Colonic mucosa (tissue), 4 donors: ENCODE measurements around the gene THSD7A. TPM values are rescaled to one million over a fixed set of nuclear protein-coding genes. Genes with fewer than 3 reads are reported as not detected.

Experiments used
- DNase-seq: peaks from one replicate; pipeline ENCODE4 v3.0.0-alpha.2; 2020
- H3K27ac ChIP-seq: fragments of 200-600 bp; one replicate; pipeline ENCODE4 v1.8.0; 2021
- H3K27me3 ChIP-seq: fragments of 200-600 bp; one replicate; pipeline ENCODE4 v1.8.0; 2021
- H3K36me3 ChIP-seq: fragments of 200-600 bp; one replicate; pipeline ENCODE4 v1.8.0; 2021
- H3K4me1 ChIP-seq: fragments of 200-600 bp; one replicate; pipeline ENCODE4 v1.8.0; 2021; ENCODE audit warnings: mild to moderate bottlenecking
- H3K4me3 ChIP-seq: fragments of 200-600 bp; one replicate; pipeline ENCODE4 v1.8.0; 2021
- H3K9ac ChIP-seq, 2 donors: one replicate each; pipeline ENCODE4 v1.7.0; 2013; ENCODE audit warnings: control low read depth in 2 of 2, low read depth in 2 of 2, low read length in 2 of 2
- H3K9me3 ChIP-seq: fragments of 200-600 bp; one replicate; pipeline ENCODE4 v1.8.0; 2021
- CTCF ChIP-seq: fragments of 200-600 bp; IDR thresholded peaks from one replicate; pipeline ENCODE4 v1.8.0; 2022; ENCODE audit warnings: antibody characterized with exemption, mild to moderate bottlenecking
- intact Hi-C: fragments of 100-400 bp; cut with DNase I; formaldehyde crosslinking; loops from one replicate; pipeline ENCODE4 v1.14.1; 2022
- total RNA-seq, 2 donors: library from RNA; stranded (reverse); fragmentation: NEBNext Ultra II Directional in 1 of 2; extraction: Animal tissue kit (Norgen Biotek cat#: 25700) in 1 of 2; gene quantifications; one replicate each; pipeline ENCODE4 v1.2.1, GENCODE V29; 2021
- donor health status: healthy.
- donor health status: DM: no; HTN: no; CAD: no.
- donor health status: DM: no; HTN: no; CAD: no.

The THSD7A gene
- total RNA-seq, 2 donors from 2014 or later: 2.1 to 2.3 TPM

GRCh38 chr7:11437994-11438393 lies 394.0 kb downstream of the THSD7A start:
- no peak for TF ChIP-seq CTCF
- no peaks in the 10 kb centered on the region for H3K4me1 ChIP-seq
- no peaks in the 10 kb centered on the region for H3K27me3 ChIP-seq
- H3K36me3 ChIP-seq: no peaks in the 10 kb centered on the region
- H3K9me3 ChIP-seq: no peaks in the 10 kb centered on the region
- no peak overlapping the region for H3K4me3 ChIP-seq
- intact Hi-C loops: loop anchor here (10.0 kb wide), 1 partner anchor 397 kb away; the partner anchor contains the start of gene THSD7A
- no peak overlapping the region for H3K27ac ChIP-seq
- no peak overlapping the region for H3K9ac ChIP-seq
- no peak for DNase-seq

DNA sequence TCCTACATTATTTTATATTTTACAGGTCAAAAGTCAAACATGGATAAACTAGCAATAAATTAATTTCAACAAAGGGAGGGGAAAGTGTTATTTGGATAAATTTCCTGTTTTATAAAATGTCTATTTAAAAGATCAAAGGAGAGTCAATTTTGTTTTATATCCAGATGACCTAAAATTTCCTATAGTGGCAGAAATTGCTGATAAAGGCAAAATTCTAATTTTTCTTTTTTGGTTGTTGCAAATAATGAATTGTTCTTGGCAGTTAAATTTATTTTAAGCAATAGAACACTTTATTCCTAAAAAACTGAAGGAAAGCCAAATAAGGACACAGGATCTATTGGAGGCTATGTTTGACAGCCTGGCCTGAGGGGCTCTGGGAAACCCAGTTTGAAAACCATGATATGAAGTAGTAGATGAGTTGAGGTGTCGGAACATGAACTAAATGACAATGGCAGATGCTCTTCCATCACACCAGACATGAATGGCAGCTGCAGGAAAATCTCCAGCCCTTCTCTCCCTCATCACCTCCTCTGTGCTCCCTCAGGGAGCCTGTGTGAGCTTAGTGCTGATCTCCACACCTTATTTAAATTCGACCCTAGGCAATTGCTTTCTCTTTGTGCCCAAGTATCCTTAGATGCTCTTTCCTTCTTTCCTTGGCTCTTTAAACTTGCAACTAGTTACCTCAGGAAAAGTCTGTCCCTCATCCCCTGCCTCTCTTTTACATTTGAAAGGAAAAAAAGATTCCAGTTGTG lies 395.0 kb downstream of the THSD7A start:
- no peak overlapping the region for H3K27ac ChIP-seq
- no peak for DNase-seq
- intact Hi-C loops: loop anchor here (10.0 kb wide), 1 partner anchor 398 kb away; the partner anchor contains the start of gene THSD7A

GRCh38 chr7:11436316-11436715 lies 395.7 kb downstream of the THSD7A start:
- no peak overlapping the region for H3K4me3 ChIP-seq
- no peaks in the 10 kb centered on the region for H3K4me1 ChIP-seq
- H3K36me3 ChIP-seq: no peaks in the 10 kb centered on the region
- H3K27me3 ChIP-seq: no peaks in the 10 kb centered on the region
- H3K9me3 ChIP-seq: no peaks in the 10 kb centered on the region
- H3K27ac ChIP-seq: no peak overlapping the region
- DNase-seq: no peak
- H3K9ac ChIP-seq: no peak overlapping the region
- TF ChIP-seq CTCF: no peak
- intact Hi-C loops: loop anchor here (10.0 kb wide), 1 partner anchor 398 kb away; the partner anchor contains the start of gene THSD7A

More for the DNA sequence above, 395.0 kb downstream of the THSD7A start:
- H3K9me3 ChIP-seq: no peaks in the 10 kb centered on the region
- H3K27me3 ChIP-seq: no peaks in the 10 kb centered on the region
- no peak for TF ChIP-seq CTCF
- H3K4me3 ChIP-seq: no peak overlapping the region
- H3K36me3 ChIP-seq: no peaks in the 10 kb centered on the region
- H3K4me1 ChIP-seq: no peaks in the 10 kb centered on the region
- no peak overlapping the region for H3K9ac ChIP-seq

GRCh38 chr7:11434366-11434765 lies 397.6 kb downstream of the THSD7A start:
- DNase-seq: no peak
- Histone ChIP-seq H3K27me3 (no peaks in the 10 kb centered on the region), H3K36me3 (no peaks in the 10 kb centered on the region), H3K9me3 (no peaks in the 10 kb centered on the region), H3K9ac (no peak overlapping the region), H3K27ac (no peak overlapping the region), H3K4me1 (no peaks in the 10 kb centered on the region), H3K4me3 (no peak overlapping the region)
- TF ChIP-seq CTCF: no peak
- intact Hi-C loops: loop anchor here (10.0 kb wide), 1 partner anchor 400 kb away; the partner anchor contains the start of gene THSD7A

- Histone ChIP-seq H3K9me3 (no peaks in the 10 kb centered on the region), H3K4me3 (no peak overlapping the region), H3K27me3 (no peaks in the 10 kb centered on the region), H3K4me1 (no peaks in the 10 kb centered on the region), H3K27ac (no peak overlapping the region), H3K9ac (no peak overlapping the region), H3K36me3 (no peaks in the 10 kb centered on the region)
- no peak for TF ChIP-seq CTCF
- no peak for DNase-seq
- intact Hi-C loops: loop anchor here (10.0 kb wide), 1 partner anchor 404 kb away; the partner anchor contains the start of gene THSD7A
These were observed 401.2 kb downstream of the THSD7A start for GRCh38 chr7:11430841-11431240.
